GM12892 (cell line): ENCODE data around the gene PDE6A.
"Not testable (repeated sequence)": the region's sequence is repeated elsewhere in the genome, so short reads cannot be mapped to it uniquely, and the experiment has no call there.

ENCODE experiments used
- POLR2A ChIP-seq: IDR thresholded peaks from 2 replicates; pipeline ENCODE4 v1.6.1; 2011; ENCODE audit warnings: low read depth, low read length, control low read depth
- TAF1 ChIP-seq: IDR thresholded peaks from 2 replicates; pipeline ENCODE4 v1.6.1; 2011; ENCODE audit warnings: low read depth, mild to moderate bottlenecking, control low read depth, low read length, borderline replicate concordance

DNA sequence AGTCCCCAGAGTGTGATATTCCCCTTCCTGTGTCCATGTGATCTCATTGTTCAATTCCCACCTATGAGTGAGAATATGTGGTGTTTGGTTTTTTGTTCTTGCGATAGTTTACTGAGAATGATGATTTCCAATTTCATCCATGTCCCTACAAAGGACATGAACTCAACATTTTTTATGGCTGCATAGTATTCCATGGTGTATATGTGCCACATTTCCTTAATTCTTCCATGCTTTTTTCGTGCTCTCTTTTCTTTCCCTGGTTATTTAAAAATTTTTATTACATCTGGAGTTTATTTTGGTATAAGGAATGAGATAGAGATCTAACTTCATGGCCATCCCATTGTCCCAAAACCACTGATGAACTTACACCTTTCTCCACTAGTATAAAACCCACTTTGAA, 65.0 kb downstream of the PDE6A start:
- not testable (repeated sequence) for TF ChIP-seq POLR2A, TAF1
